SW480 (cell line): Measurements from ENCODE around the gene AQP3.
"Not testable (repeated sequence)": the region's sequence is repeated elsewhere in the genome, so short reads cannot be mapped to it uniquely, and the experiment has no call there.

Experiments used
- DNase-seq: peaks from one replicate; pipeline ENCODE4 v3.0.0-alpha.2; 2016; ENCODE audit warnings: low spot score

Gene AQP3

GRCh38 chr9:33465096-33465495 is 17.7 kb upstream of the AQP3 start:
- DNase-seq = no peak

GRCh38 chr9:33464045-33464636 is 16.7 kb upstream of the AQP3 start:
- DNase-seq = no peak

DNA sequence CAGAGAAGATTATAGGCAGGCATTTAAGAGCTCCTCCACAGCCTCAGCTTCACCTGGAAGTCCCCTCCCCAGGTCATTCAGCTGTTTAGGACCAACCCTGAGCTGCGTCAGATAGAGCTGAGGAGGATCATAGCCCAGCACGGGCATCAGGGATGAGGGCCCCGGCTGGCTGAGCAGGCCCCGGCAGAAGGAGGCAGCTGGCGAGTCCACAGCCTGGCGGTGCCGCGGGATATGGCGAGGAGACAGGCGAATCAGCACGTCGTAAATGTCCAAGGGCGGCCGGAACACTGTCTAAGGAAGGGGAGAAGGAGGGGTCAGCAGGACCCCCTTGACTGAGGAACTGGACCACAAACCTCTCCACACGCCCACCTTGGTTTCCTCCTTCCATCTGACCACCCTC is 15.8 kb upstream of the AQP3 start:
- DNase-seq = no peak

DNA sequence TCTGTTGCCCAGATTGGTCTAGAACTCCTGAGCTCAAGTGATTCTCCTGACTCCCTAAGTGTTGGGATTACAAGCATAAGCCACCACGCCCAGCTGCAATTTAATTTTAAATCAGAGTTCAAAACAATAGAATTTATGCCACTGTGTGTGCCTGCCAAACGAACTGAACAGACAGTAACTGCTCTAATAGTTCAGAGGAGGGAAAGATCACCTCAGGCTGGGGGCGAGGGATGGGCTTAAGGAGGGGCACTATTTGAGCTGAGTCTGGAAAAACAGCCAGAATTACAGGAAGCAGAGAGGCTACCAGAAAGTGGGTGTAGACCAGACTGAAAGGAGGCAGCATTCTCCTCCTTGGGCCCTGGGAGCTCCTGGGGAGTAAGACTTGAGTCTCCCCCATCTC is 14.1 kb upstream of the AQP3 start:
- no peak for DNase-seq

- DNase-seq = no peak
Measured at GRCh38 chr9:33460854-33461253, 13.5 kb upstream of the AQP3 start.

DNA sequence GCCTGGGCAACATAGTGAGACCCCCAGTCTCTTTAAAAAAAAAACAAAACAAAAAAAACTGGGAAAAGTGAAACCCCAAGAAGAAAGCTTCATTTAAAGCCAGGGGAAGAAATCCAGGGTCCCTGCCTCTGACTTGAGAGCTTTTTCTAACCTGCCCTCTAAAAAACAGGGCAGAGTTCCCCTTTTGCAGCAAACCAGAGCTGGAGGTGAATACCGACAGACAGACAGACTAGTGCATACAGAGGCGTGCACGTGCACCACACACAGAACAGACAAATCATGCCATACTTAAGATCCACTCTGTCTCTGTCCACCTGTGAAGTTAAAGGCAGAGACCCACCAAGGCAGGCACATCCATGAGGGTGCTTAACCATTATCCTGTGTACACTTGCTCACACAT is 11.7 kb upstream of the AQP3 start:
- no peak for DNase-seq

GRCh38 chr9:33458444-33458843 is 11.1 kb upstream of the AQP3 start:
- DNase-seq = peak; percentile 81

GRCh38 chr9:33455945-33456344 is 8.6 kb upstream of the AQP3 start:
- DNase-seq = no peak

DNA sequence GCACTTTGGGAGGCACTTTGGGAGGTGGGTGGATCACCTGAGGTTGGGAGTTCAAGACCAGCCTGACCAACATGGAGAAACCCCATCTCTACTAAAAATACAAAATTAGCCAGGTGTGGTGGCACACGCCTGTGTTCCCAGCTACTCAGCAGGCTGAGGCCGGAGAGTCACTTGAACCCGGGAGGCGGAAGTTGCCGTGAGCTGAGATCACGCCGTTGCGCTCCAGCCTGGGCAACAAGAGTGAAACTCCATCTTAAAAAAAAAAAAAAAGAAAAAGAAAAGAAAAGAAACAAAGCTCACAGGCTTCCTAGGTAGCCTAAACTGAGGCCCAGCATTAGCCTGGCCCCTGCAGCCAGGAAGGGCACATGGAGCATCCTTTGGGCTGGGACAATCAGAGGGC is 8.1 kb upstream of the AQP3 start:
- DNase-seq = not testable (repeated sequence)

- DNase-seq = not testable (repeated sequence)
Measured at GRCh38 chr9:33454661-33455026, 7.3 kb upstream of the AQP3 start.

GRCh38 chr9:33453999-33454660 is 6.7 kb upstream of the AQP3 start:
- no peak for DNase-seq

- DNase-seq = no peak
Measured at GRCh38 chr9:33453286-33453860, 6.0 kb upstream of the AQP3 start.

- peak; percentile 69 for DNase-seq
Measured at GRCh38 chr9:33452828-33453271, 5.5 kb upstream of the AQP3 start.

- DNase-seq = no peak
Measured at GRCh38 chr9:33450621-33451146, 3.3 kb upstream of the AQP3 start.

GRCh38 chr9:33449715-33450114 is 2.3 kb upstream of the AQP3 start:
- DNase-seq = no peak

DNA sequence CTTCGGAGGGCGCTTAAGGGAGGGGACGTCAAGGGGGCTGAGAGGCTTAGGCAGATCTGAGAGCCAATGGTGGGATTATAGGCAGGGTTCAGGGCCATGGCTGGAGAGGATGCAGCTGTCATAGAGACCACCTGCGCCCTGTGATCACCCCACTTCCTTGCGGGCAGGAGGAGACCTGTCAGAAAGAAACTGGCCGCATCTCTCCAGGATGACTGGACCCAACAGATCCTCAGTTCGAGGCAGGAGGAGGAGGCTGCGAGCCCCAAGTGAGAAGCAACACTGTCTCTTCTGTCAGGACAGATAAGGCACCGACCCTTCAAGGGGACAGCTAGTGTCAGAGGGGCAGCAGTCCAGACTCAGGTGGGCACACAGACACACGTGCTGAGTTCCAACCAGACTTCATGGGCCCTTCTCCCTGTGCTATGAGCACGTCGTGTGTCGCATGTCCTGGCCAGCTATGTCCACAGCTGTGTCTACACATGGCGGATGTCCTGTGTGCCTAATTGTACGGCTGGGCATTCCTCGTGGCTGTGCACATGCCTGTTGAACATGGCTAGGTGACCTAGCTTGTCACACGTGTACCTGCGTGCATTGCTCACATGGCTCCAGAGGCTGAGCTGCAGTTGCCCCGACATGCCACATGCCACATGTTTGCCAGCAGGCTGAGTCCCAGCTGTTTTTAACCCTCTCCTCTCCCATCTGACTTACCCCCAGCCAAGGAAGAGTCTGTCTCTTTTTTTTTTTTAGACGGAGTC is 583 bp upstream of the AQP3 start:
- no peak for DNase-seq

DNA sequence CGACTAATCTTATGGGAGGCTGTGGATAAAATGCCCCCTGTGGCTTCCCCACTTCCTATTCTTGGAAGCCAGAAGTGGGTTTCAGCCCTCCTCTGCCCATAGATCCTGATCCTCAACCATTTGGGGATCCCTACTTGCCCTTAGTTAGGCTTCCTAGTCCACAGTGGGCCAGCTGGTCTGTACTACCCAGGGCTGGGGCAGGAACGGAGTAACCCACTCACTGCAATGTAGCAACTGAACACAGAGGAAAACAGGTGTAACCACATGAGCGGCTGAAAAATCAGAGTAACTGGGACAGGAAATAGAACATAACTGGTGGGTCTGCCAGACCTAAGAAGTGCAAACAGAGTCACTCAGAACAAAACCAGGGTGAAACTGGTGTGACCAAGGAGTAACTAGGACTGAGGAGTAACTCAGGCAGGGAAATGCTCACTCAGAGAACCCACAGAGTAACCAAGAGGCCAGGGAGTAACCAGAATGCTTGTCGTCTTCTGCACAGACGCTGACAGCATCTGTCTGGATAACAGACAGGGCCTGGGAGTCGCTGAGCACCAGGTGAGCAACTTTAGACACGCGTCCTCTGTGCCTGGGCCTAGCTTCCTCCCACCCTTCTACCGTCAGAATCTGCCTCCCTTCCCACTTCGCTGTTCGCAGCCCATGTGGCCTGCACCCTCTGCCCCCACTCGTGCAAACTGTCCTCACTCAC is 1.0 kb downstream of the AQP3 start:
- DNase-seq = peak; percentile 40

DNA sequence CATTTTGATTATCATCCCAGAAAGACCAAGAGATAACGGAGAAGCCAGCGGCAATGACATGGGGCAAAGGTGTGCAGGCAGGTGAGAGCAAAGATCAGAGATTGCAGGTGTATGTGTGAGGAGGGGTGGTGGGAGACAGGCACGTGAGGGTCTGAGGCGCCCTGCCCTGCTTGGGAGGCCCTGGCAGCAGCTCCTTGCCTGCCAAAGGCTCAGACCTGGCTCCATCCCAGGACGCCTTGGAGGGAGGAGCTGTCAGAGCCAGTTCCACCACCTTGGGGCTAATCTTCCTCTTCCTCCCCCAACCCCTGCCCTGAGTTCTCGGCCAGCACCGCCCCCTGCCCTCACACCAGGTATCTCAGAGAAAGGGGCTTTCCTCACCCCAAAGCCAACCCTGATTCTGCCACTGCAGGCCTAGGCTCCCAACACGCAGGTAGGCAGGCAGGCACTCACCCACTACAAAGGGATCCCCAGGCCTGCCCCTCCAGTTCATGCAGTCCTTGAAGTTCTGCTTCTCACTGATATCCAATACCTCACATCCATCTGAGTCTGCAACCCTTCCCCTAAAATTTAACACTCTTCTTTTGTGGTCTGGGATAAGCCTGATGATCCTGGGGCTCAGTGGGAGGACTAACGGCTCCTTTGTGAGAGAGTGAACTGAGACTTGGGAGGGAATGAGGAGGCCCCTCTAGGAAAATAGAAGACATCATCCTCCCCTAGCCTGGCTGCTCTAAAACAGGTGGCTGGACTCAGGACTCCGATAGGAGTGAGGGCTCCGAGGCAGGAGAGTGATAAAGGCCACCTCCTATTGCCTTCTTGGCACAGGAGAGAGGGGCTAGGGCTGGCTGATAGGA is 1.8 kb downstream of the AQP3 start:
- DNase-seq = no peak

DNA sequence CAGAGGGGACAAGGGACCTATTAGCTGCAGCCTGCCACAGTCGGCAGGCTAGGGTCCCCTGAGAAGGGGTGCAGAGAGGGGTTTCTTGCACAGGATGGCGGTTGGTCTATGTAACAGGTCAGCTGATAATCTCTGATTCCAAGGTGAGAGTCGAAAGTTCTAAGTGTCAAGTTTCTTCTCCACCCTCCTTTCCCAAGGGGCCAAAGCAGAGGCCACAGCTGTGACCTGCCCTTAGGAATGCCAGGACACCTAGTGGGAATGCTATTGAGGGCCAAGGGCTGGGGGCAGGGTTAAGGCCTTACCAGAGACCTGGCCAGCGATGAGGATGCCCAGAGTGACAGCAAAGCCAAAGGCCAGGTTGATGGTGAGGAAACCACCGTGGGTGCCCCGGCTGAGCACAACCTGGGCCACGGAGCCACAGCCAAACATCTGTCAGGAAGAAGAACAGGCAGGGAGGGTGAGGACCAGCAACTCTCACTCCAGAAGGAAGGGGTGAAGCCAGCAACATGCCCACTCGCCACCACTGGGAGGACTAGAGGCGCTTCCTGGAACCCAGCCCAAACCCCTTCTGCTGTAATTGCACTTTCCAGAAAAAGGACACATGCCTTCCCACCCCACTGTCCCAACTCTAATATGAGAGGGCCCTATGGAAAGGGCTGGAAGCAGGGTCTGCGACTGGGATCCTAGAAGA is 3.8 kb downstream of the AQP3 start:
- no peak for DNase-seq

DNA sequence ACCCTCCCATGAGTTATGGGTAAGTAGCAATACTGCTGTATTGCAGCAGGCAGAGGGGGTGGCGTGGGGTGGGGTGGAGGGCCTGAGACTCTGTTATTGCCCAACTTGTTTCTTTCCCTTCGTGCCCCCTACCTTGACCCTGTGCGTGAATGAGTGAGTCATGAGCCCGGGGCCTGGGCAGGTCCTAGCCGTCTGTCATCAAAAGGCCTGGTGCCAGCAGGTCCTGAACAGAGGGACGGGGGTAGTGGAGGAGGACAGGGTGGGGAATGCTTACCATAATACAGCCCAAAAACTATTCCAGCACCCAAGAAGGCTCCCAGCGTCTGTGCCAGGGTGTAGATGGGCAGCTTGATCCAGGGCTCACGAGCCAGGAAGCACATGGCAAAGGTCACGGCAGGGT is 4.3 kb downstream of the AQP3 start:
- DNase-seq = no peak

- DNase-seq = no peak
Measured at GRCh38 chr9:33442125-33442524, 5.3 kb downstream of the AQP3 start.
